SH-SY5Y (cell line): ENCODE measurements around the gene FOXP1.

Experiments
- GATA2 ChIP-seq: IDR thresholded peaks from 2 replicates; pipeline ENCODE4 v1.6.1; 2011; ENCODE audit warnings: mild to moderate bottlenecking, low read depth, low read length
- GATA3 ChIP-seq: IDR thresholded peaks from 2 replicates; pipeline ENCODE4 v1.6.1; 2011; ENCODE audit warnings: low read depth, mild to moderate bottlenecking, low read length, moderate library complexity

GRCh38 chr3:71400986-71401451 is 182.5 kb downstream of the FOXP1 start:
- TF ChIP-seq GATA2 (peak; percentile 59), GATA3 (peak; percentile 56)
